Measurements from ENCODE around the gene GPC6. TPM values are rescaled to one million over a fixed set of nuclear protein-coding genes. Genes with fewer than 3 reads are reported as not detected.

Gene GPC6
- total RNA-seq, 1 donor from 2014 or later: 63.0 TPM

DNA sequence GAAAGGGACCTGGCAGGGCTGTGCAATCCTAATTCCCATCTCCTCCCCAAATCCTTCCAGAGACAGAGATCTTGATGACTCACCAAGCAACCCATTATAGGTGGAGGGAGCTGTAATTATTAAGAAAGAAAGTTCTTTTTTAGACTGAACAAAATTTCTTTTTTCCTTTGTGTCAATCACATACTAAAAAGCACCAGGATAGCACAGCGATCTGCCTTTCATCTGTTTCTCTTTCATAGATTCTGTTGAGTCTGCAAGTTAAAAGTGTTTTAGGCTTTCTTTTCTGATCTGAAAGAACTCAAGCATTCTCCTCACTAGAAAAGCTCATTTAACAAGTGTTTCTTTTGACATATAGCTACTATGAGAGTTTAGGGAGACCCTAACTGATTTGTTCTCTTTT is 1030.1 kb downstream of the GPC6 start:
- Mint-ChIP-seq H3K4me3 (ENCODE audit: unreplicated experiment) (no peak overlapping the region), H3K36me3 (ENCODE audit: low read depth, unreplicated experiment) (peaks cover 4% of the 10 kb centered on the region), H3K9me3 (ENCODE audit: unreplicated experiment) (peaks cover 3% of the 10 kb centered on the region), H3K4me1 (ENCODE audit: low read depth, unreplicated experiment) (peaks cover 4% of the 10 kb centered on the region), H3K27ac (ENCODE audit: unreplicated experiment) (no peak overlapping the region), H3K27me3 (ENCODE audit: low read depth, unreplicated experiment) (peaks cover 20% of the 10 kb centered on the region)
- Histone ChIP-seq H3K9me3 (ENCODE audit: insufficient read depth, low read depth, low read length) (no peaks in the 10 kb centered on the region), H3K9ac (ENCODE audit: low read length) (no peak overlapping the region), H3K4me3 (ENCODE audit: insufficient read depth, low read depth, low read length) (no peak overlapping the region), H4K20me1 (ENCODE audit: insufficient read depth, low read length) (no peaks in the 10 kb centered on the region), H3K79me2 (ENCODE audit: insufficient read depth, low read length) (no peaks in the 10 kb centered on the region), H3K36me3 (ENCODE audit: insufficient read depth, low read length) (no peaks in the 10 kb centered on the region), H3K4me2 (ENCODE audit: low read length) (no peak overlapping the region), H3K27me3 (ENCODE audit: insufficient read depth, low read length) (peaks cover 32% of the 10 kb centered on the region), H3K4me1 (ENCODE audit: insufficient read depth, low read length) (no peaks in the 10 kb centered on the region), H2AFZ (ENCODE audit: low read depth, low read length) (no peak overlapping the region), H3K27ac (ENCODE audit: low read depth, low read length) (no peak overlapping the region)
- DNase-seq (ENCODE audit: low read depth) (no peak), FAIRE-seq (no peak)
- no peak for TF ChIP-seq EZH2 (IDR thresholded peaks at IDR 0.05; ENCODE audit: insufficient read depth, low read length)
- no peak for TF ChIP-seq CTCF (IDR thresholded peaks at IDR 0.05; ENCODE audit: insufficient read depth, low read depth, low read length)

DNA sequence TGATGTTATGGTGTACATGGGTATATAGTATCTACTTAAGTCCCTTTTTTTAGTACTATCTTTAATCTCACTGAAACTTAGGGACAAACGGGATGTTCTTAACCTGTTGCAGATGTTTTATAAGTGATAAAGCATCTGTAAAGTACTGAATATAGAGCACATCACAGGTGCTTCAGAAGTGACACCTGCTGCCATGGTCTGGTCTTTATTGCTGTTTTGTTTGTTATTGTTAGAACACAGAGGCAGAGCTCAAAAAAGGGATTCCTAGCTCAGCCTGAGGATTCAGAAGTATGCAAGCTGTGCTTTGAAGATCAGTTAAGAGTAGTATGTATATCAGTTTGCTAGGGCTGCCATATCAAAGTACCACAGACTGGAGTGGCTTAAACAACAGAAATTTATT is 1033.4 kb downstream of the GPC6 start:
- H3K4me3 Mint-ChIP-seq (ENCODE audit: unreplicated experiment): no peak overlapping the region
- Histone ChIP-seq H3K36me3 (ENCODE audit: insufficient read depth, low read length) (no peaks in the 10 kb centered on the region), H3K4me3 (ENCODE audit: insufficient read depth, low read depth, low read length) (no peak overlapping the region), H3K9me3 (ENCODE audit: insufficient read depth, low read depth, low read length) (no peaks in the 10 kb centered on the region), H3K4me1 (ENCODE audit: insufficient read depth, low read length) (no peaks in the 10 kb centered on the region), H3K4me2 (ENCODE audit: low read length) (no peak overlapping the region), H3K27ac (ENCODE audit: low read depth, low read length) (no peak overlapping the region), H3K27me3 (ENCODE audit: insufficient read depth, low read length) (peaks cover 15% of the 10 kb centered on the region), H3K79me2 (ENCODE audit: insufficient read depth, low read length) (no peaks in the 10 kb centered on the region), H2AFZ (ENCODE audit: low read depth, low read length) (no peak overlapping the region), H3K9ac (ENCODE audit: low read length) (no peak overlapping the region), H4K20me1 (ENCODE audit: insufficient read depth, low read length) (no peaks in the 10 kb centered on the region)
- H3K36me3 Mint-ChIP-seq (ENCODE audit: low read depth, unreplicated experiment): peaks cover 4% of the 10 kb centered on the region
- H3K27ac Mint-ChIP-seq (ENCODE audit: unreplicated experiment): no peak overlapping the region
- peaks cover 3% of the 10 kb centered on the region for H3K9me3 Mint-ChIP-seq (ENCODE audit: unreplicated experiment)
- H3K27me3 Mint-ChIP-seq (ENCODE audit: low read depth, unreplicated experiment): peaks cover 17% of the 10 kb centered on the region
- TF ChIP-seq CTCF (IDR thresholded peaks at IDR 0.05; ENCODE audit: insufficient read depth, low read depth, low read length) (no peak), EZH2 (IDR thresholded peaks at IDR 0.05; ENCODE audit: insufficient read depth, low read length) (no peak)
- peaks cover 8% of the 10 kb centered on the region for H3K4me1 Mint-ChIP-seq (ENCODE audit: low read depth, unreplicated experiment)
- no peak for FAIRE-seq
- no peak for DNase-seq (ENCODE audit: low read depth)

- no peak overlapping the region for H2AFZ ChIP-seq (ENCODE audit: low read depth, low read length)
- H4K20me1 ChIP-seq (ENCODE audit: insufficient read depth, low read length): no peaks in the 10 kb centered on the region
- TF ChIP-seq EZH2 (IDR thresholded peaks at IDR 0.05; ENCODE audit: insufficient read depth, low read length): no peak
- TF ChIP-seq CTCF (IDR thresholded peaks at IDR 0.05; ENCODE audit: insufficient read depth, low read depth, low read length): no peak
- no peak overlapping the region for H3K27ac Mint-ChIP-seq (ENCODE audit: unreplicated experiment)
- no peak overlapping the region for H3K4me3 ChIP-seq (ENCODE audit: insufficient read depth, low read depth, low read length)
- H3K4me1 ChIP-seq (ENCODE audit: insufficient read depth, low read length): no peaks in the 10 kb centered on the region
- H3K79me2 ChIP-seq (ENCODE audit: insufficient read depth, low read length): no peaks in the 10 kb centered on the region
- H3K36me3 ChIP-seq (ENCODE audit: insufficient read depth, low read length): no peaks in the 10 kb centered on the region
- no peak overlapping the region for H3K4me2 ChIP-seq (ENCODE audit: low read length)
- no peak overlapping the region for H3K27ac ChIP-seq (ENCODE audit: low read depth, low read length)
- H3K27me3 ChIP-seq (ENCODE audit: insufficient read depth, low read length): peaks cover 4% of the 10 kb centered on the region
- DNase-seq (ENCODE audit: low read depth): no peak
- H3K36me3 Mint-ChIP-seq (ENCODE audit: low read depth, unreplicated experiment): peaks cover 1% of the 10 kb centered on the region
- no peaks in the 10 kb centered on the region for H3K9me3 ChIP-seq (ENCODE audit: insufficient read depth, low read depth, low read length)
- H3K4me1 Mint-ChIP-seq (ENCODE audit: low read depth, unreplicated experiment): peaks cover 10% of the 10 kb centered on the region
- H3K4me3 Mint-ChIP-seq (ENCODE audit: unreplicated experiment): no peak overlapping the region
- H3K27me3 Mint-ChIP-seq (ENCODE audit: low read depth, unreplicated experiment): peaks cover 10% of the 10 kb centered on the region
- FAIRE-seq: no peak
- H3K9me3 Mint-ChIP-seq (ENCODE audit: unreplicated experiment): no peaks in the 10 kb centered on the region
- H3K9ac ChIP-seq (ENCODE audit: low read length): no peak overlapping the region
Observed at GRCh38 chr13:94261163-94261562, 1034.6 kb downstream of the GPC6 start.

All from astrocyte (in vitro differentiated cells and primary cell).